AG09319 (cell line): Measurements from ENCODE around the gene RPL28.

Source experiments
- DNase-seq: peaks from one replicate; pipeline ENCODE4 v3.0.0-alpha.2; 2010; ENCODE audit warnings: low read depth; ENCODE audit errors: extremely low read depth
- TF ChIP-seq, protein P1 (sequence below): IDR thresholded peaks from 2 replicates; pipeline ENCODE4 v1.5.1; 2011; ENCODE audit warnings: low read depth, mild to moderate bottlenecking, inconsistent platforms, low read length, moderate library complexity

Gene RPL28

DNA sequence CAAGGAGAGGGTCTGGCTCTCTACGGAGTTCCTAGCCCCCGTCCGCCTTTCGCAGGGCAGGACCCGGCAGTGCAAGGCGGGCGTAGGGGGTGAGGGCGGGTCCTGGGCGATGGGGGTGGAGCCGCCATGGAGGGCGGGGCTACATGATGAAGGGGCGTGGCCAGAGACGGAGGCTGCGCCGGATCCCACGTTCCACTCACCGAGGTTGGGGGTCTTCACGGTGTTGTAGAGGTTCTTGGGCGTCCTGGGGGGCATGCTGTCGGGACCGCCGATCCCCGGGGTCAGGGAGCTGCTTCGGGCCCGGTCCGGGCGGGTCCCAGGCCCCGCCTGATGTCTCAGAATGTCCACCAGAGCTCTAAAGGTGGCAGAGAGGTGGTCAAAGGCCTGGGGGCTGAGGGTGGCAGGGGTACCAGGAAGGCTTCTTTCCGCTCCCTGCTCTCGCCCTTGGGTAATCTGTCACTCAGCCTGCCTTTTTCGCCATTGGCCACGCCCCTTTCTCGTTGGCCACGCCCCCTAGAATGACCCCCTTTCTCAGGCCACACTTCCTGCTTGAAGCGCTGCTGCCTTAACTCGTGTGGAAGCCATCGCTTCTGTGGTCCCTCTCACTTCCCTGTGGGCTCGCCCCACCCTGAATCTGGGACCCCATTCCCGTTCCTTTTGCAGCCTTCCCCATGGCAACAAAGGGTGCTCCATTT, 54.8 kb downstream of the RPL28 start:
- no peak for DNase-seq
- TF ChIP-seq, protein P1, sequence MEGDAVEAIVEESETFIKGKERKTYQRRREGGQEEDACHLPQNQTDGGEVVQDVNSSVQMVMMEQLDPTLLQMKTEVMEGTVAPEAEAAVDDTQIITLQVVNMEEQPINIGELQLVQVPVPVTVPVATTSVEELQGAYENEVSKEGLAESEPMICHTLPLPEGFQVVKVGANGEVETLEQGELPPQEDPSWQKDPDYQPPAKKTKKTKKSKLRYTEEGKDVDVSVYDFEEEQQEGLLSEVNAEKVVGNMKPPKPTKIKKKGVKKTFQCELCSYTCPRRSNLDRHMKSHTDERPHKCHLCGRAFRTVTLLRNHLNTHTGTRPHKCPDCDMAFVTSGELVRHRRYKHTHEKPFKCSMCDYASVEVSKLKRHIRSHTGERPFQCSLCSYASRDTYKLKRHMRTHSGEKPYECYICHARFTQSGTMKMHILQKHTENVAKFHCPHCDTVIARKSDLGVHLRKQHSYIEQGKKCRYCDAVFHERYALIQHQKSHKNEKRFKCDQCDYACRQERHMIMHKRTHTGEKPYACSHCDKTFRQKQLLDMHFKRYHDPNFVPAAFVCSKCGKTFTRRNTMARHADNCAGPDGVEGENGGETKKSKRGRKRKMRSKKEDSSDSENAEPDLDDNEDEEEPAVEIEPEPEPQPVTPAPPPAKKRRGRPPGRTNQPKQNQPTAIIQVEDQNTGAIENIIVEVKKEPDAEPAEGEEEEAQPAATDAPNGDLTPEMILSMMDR, result no peak

DNA sequence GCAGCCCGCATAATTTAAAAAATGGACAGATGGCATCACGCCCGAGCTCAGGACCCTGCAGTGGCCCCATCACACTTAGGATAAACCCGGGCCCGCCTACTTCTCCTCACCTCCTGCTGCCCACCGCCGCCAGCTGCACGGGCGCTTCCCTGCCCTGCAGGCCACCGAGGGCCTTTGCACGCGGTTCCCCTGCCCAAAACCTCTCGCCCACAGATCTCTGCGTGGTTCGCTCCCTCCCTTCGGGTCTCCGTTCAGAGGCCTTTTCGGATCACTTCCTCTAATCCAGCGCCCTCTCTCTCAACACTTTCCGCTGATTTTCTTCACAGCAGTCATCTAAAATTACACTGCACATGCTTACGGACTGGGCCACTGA, 55.6 kb downstream of the RPL28 start:
- TF ChIP-seq, protein P1, result no peak
- no peak for DNase-seq

DNA sequence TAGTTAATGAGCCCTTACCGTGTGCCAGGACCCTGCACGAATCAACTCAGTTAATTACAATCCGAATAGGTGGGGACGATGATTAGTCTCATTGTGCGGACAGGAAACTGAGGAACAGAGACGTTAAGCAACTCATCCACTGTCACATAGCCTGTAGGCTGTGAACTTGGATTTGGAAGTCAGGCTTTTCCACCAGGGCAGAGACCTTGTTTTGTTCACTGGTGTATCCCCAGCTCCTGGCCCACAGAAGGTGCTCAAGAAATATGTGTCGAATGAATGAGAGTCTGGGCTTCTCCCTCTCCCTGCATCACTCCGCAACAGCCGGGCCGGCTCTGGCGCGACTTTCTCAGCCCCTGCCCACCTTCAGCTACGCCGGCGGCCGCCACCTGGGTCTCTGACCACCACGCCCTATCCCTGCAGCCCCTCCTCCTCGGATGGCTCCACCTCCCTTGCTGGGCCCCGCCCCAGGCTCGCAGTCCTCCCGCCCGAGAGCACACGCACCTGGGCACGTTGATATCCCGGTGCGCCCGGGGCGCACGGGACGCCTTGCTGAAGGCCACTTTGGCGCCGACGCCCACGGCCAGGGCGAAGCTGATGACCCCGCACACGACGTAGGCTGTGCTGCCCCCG, 56.1 kb downstream of the RPL28 start:
- TF ChIP-seq, protein P1, result no peak
- DNase-seq, result no peak

DNA sequence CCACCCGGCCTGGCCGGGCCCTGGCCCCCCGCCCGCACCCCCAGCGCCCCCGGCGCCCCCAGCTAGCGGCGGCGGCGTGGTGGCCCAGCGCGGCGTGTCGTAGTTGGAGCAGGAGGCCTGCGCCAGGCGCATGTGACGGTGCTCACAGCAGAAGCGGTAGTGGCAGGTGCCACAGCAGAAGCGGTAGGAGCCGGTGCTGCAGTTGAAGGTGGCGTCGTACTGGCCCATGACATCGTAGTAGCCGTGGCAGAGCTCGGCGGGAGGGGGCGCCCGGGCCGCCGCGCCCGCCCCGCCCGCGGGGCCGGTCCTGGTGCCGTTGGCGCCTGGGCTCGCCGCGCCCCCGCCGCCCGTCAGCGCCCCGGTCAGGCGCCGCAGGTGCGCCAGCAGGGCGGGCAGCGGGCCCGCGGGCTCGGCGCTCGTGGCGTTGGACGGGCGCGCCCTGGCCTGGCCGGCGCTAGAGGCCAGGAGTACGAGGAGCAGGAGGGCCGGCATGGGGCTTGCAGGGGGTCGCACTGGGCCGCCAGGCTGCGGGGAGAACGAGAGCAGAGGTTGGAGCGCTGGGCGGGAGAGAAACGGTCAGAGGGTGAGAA, 56.7 kb downstream of the RPL28 start:
- TF ChIP-seq, protein P1, result no peak
- no peak for DNase-seq

DNA sequence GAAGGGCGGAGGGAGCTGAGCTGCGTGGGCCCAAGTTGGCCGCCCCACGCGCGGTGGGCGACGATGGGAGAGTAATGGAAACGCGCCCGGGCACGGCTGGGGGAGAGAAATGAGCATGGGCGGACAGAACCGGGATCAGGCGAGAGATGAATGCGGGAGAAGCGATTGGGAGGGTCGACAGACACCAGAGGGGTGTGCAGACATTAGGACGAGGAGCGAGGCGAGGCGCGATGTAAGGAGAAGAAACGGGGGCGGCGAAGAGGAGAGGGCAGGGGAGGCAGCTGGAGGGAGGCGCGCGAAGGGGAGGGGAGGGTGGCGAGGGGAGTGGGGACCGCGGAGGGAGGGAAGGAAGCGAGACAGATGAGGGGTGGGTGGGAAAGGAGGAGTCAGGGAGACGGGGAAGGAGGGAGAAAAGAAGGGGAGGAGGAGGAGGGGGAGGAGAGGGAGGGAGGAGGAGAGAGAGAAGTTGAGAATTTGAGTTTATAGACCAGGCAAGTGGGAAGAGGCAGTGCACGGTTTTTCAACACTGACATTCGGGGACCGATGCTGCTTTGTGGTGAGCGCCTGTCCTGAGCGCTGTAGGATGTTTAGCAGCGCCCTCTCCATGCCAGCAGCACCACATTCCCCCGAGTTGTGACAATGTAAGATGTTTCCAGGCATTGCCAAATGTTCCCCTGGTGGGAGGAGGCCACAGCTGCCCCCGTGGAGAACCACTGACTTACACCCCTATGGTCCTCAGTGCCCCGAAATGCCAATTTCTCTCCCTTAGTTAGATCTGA, 57.5 kb downstream of the RPL28 start, which contains the start of gene SHISA7:
Gene SHISA7 (minus strand): TSS at position 256 of the 779 bp plus-strand sequence. CDS start 437 bp downstream, outside the sequence.
- DNase-seq, result no peak
- TF ChIP-seq, protein P1, result no peak

DNA sequence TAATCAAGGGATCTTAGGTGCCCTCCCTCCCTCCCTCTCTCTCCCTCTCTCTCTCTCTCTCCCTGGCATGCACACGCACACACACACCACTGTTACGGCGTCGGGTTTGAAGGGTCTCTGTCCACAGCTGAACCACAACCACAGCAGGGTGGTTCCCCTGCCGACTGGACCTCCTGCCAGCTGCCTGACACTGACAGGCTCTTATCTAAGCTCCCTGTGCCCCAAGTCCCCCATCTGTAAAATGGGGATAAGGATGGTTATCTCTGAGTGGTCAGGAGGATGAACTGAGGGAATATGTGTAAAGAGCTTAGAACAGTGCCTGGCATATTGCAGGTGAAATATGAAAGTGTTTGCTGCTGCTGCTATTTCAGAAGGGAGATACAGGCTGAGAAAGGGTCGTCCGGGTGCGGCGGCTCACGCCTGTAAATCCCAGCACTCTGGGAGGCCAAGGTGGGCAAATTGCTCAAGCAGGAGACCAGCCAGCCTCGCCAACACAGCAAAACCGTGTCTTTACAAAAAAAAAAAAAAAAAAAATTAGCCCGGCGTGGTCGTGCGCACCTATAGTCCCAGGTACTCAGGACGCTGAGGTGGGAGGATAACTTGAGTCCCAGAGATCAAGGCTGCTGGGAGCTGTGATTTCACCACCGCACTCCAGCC, 58.2 kb downstream of the RPL28 start:
- no peak for DNase-seq
- TF ChIP-seq, protein P1, result no peak
